HCT116 (cell line): Measurements from ENCODE around the gene TDG. TPM values are rescaled to one million over a fixed set of nuclear protein-coding genes. Genes with fewer than 3 reads are reported as not detected.

Source experiments
- ATAC-seq: fragments of 200-7000 bp; cut with Tn5 transposase; 2 replicates; pipeline ENCODE4 v1.9.1; 2020; ENCODE audit warnings: mild to moderate bottlenecking, moderate library complexity
- Bru-seq: library from RNA; stranded (reverse); fragments of 400-500 nt; gene quantifications from one replicate; lab custom pipeline; 2021; lab: Mats Ljungman, UMichigan
- BruChase-seq, 2 experiments: library from RNA; stranded (reverse); fragments of 400-500 nt; gene quantifications; one replicate each; lab custom pipeline; 2021; lab: Mats Ljungman, UMichigan
- BruUV-seq: library from RNA; stranded (reverse); fragments of 400-500 nt; replicated peaks from 2 replicates; lab custom pipeline; 2021; lab: Mats Ljungman, UMichigan
- CTCF ChIA-PET: fragments of 300-600 bp; sonication (Branson Sonifier 250); formaldehyde crosslinking; loops from one replicate; lab custom pipeline; 2021; ENCODE audit warnings: antibody characterized with exemption; lab: Charles Lee
- POLR2A ChIA-PET: fragments of 300-600, 350-600 bp; sonication (Branson Sonifier 250); formaldehyde crosslinking; loops from one replicate; lab custom pipeline; 2021; ENCODE audit warnings: antibody characterized with exemption; lab: Charles Lee
- RAD21 ChIA-PET, 2 experiments: fragments of 300-600 bp; sonication (Branson Sonifier 250); formaldehyde crosslinking; loops; one replicate each; lab custom pipeline; 2023; ENCODE audit warnings: low total read pairs in 2 of 2; ENCODE audit not compliant: uncharacterized antibody in 2 of 2, unreplicated experiment in 2 of 2, low non-redundant PET in 1 of 2; lab: Charles Lee
- DNase-seq: peaks from one replicate; pipeline ENCODE4 v3.0.0-alpha.2; 2010; ENCODE audit warnings: low read depth, low spot score
- H2AFZ ChIP-seq: fragments of 200-600 bp; shearing (Covaris generic), sonication (generic); 2 replicates; pipeline ENCODE4 v1.6.1; 2017; ENCODE audit warnings: low read depth, mixed run types, mixed read lengths, antibody characterized with exemption, low read length; ENCODE audit not compliant: poor library complexity, severe bottlenecking
- H3K27ac ChIP-seq: 2 replicates; pipeline ENCODE4 v1.5.1; 2012; ENCODE audit warnings: low read depth, low read length
- H3K27me3 ChIP-seq: fragments of 200-600 bp; sonication (generic); 2 replicates; pipeline ENCODE4 v1.6.1; 2016; ENCODE audit warnings: mixed run types, low read length, mixed read lengths; ENCODE audit not compliant: insufficient read depth
- H3K36me3 ChIP-seq, 2 experiments: fragments of 200-500 bp in 1 of 2; fragments of 200-600 bp in 1 of 2; sonication (Bioruptor generic) in 1 of 2; sonication (generic) in 1 of 2; 2 replicates each; pipeline versions ENCODE4 v1.5.1 to v1.6.1; 2014 to 2016; ENCODE audit warnings: low read length in 2 of 2, inconsistent platforms in 1 of 2, mixed read lengths in 1 of 2, mixed run types in 1 of 2; ENCODE audit not compliant: insufficient read depth in 2 of 2, control insufficient read depth in 1 of 2
- H3K4me1 ChIP-seq, 2 experiments: fragments of 200-600 bp in 1 of 2; sonication (generic) in 1 of 2; 2 replicates each; pipeline versions ENCODE4 v1.5.1 to v1.6.1; 2012 to 2017; ENCODE audit warnings: low read length in 2 of 2, inconsistent platforms in 1 of 2, mild to moderate bottlenecking in 1 of 2, mixed read lengths in 1 of 2, mixed run types in 1 of 2, moderate library complexity in 1 of 2; ENCODE audit not compliant: insufficient read depth in 2 of 2, control insufficient read depth in 1 of 2
- H3K4me2 ChIP-seq: fragments of 200-600 bp; sonication (generic); 2 replicates; pipeline ENCODE4 v1.6.1; 2017; ENCODE audit warnings: mixed run types, low read length, mixed read lengths
- H3K4me3 ChIP-seq, 2 experiments: fragments of 200-600 bp in 1 of 2; sonication (generic) in 1 of 2; replicated peaks in 1 of 2; 2 replicates each; pipeline ENCODE4 v1.5.1; 2011 to 2016; ENCODE audit warnings: low read length in 2 of 2, control low read depth in 1 of 2, low read depth in 1 of 2, mild to moderate bottlenecking in 1 of 2, mixed read lengths in 1 of 2, mixed run types in 1 of 2
- H3K79me2 ChIP-seq: fragments of 200-600 bp; sonication (generic); 2 replicates; pipeline ENCODE4 v1.6.1; 2017; ENCODE audit warnings: mild to moderate bottlenecking, mixed run types, low read length, moderate library complexity, mixed read lengths; ENCODE audit not compliant: insufficient read depth
- H3K9ac ChIP-seq: fragments of 200-600 bp; sonication (generic); 2 replicates; pipeline ENCODE4 v1.6.1; 2016; ENCODE audit warnings: low read length, mixed read lengths
- H3K9me2 ChIP-seq: fragments of 200-600 bp; sonication (generic), shearing (Covaris generic); 2 replicates; pipeline ENCODE4 v1.6.1; 2017; ENCODE audit warnings: mixed run types, mild to moderate bottlenecking, moderate library complexity; ENCODE audit not compliant: insufficient read depth
- H3K9me3 ChIP-seq, 2 experiments: fragments of 200-500 bp in 1 of 2; fragments of 200-600 bp in 1 of 2; sonication (Bioruptor generic) in 1 of 2; sonication (generic) in 1 of 2; 2 replicates each; pipeline ENCODE4 v1.6.1; 2014 to 2017; ENCODE audit warnings: low read length in 2 of 2, mixed read lengths in 2 of 2, inconsistent platforms in 1 of 2, low read depth in 1 of 2, mild to moderate bottlenecking in 1 of 2, mixed run types in 1 of 2, moderate library complexity in 1 of 2; ENCODE audit not compliant: control insufficient read depth in 1 of 2, insufficient read depth in 1 of 2
- H4K20me1 ChIP-seq: fragments of 200-600 bp; sonication (generic), shearing (Covaris generic); 2 replicates; pipeline ENCODE4 v1.6.1; 2017; ENCODE audit warnings: mixed run types, mild to moderate bottlenecking, moderate library complexity; ENCODE audit not compliant: insufficient read depth
- CBX3 ChIP-seq: IDR thresholded peaks from 2 replicates; pipeline ENCODE4 v1.6.1; 2012; ENCODE audit warnings: low read depth
- FOSL1 ChIP-seq: IDR thresholded peaks from 2 replicates; pipeline ENCODE4 v1.6.1; 2012; ENCODE audit warnings: low read depth
- JUND ChIP-seq: IDR thresholded peaks from 2 replicates; pipeline ENCODE4 v1.6.1; 2012
- SIN3A ChIP-seq: IDR thresholded peaks from 2 replicates; pipeline ENCODE4 v1.6.1; 2012; ENCODE audit warnings: low read depth
- SP1 ChIP-seq: IDR thresholded peaks from 2 replicates; pipeline ENCODE4 v1.6.1; 2012; ENCODE audit warnings: low read depth
- SRF ChIP-seq: IDR thresholded peaks from 2 replicates; pipeline ENCODE4 v1.6.1; 2012; ENCODE audit warnings: low read depth
- TCF7L2 ChIP-seq: IDR thresholded peaks from 2 replicates; pipeline ENCODE4 v1.7.0; 2011; ENCODE audit warnings: borderline replicate concordance, inconsistent platforms; ENCODE audit not compliant: insufficient read depth, insufficient read length; ENCODE audit errors: extremely low read depth
- YY1 ChIP-seq: IDR thresholded peaks from 2 replicates; pipeline ENCODE4 v1.6.1; 2011; ENCODE audit warnings: low read length, low read depth, moderate library complexity, mild to moderate bottlenecking; ENCODE audit not compliant: insufficient replicate concordance; ENCODE audit errors: extremely low read depth
- ZFX ChIP-seq: fragments of 450-650 bp; IDR thresholded peaks from 2 replicates; pipeline ENCODE4 v1.6.1; 2017
- intact Hi-C: fragments of 100-400 bp; cut with micrococcal nuclease; formaldehyde crosslinking; loops from 2 replicates; pipeline ENCODE4 v1.10.0; 2022
- long read RNA-seq: library from polyadenylated mRNA; unstranded; transcript quantifications from one replicate; pipeline ENCODE4 v2.0.0, GENCODE V29; 2021; ENCODE audit not compliant: unreplicated experiment
- polyA plus RNA-seq: library from polyadenylated mRNA; unstranded; fragments of >200 nt; gene quantifications from 2 replicates; pipeline ENCODE4 v1.2.1, GENCODE V29; 2012; ENCODE audit warnings: missing spikeins
- total RNA-seq: library from RNA; stranded (reverse); gene quantifications from one replicate; pipeline ENCODE4 v1.2.1, GENCODE V29; 2021; ENCODE audit not compliant: unreplicated experiment
- TF ChIP-seq, protein P1 (sequence below): IDR thresholded peaks from 2 replicates; pipeline ENCODE4 v1.6.1; 2012; ENCODE audit warnings: low read depth
- TF ChIP-seq, protein P2 (sequence below): IDR thresholded peaks from 2 replicates; pipeline ENCODE4 v1.6.1; 2012
- TF ChIP-seq, protein P3 (sequence below), 3 experiments: fragments of 200-600 bp in 1 of 3; sonication (generic) in 1 of 3; IDR thresholded peaks in 2 of 3; conservative IDR thresholded peaks in 1 of 3; 2 replicates each; pipeline ENCODE4 v1.5.1; 2012 to 2017; ENCODE audit warnings: low read depth in 2 of 3, low read length in 2 of 3, antibody characterized with exemption in 1 of 3, borderline replicate concordance in 1 of 3, control low read depth in 1 of 3, mild to moderate bottlenecking in 1 of 3, mixed read lengths in 1 of 3, mixed run types in 1 of 3, moderate library complexity in 1 of 3; ENCODE audit not compliant: insufficient read depth in 1 of 3
- TF ChIP-seq, protein P4 (sequence below): IDR thresholded peaks from 2 replicates; pipeline ENCODE4 v1.6.1; 2011; ENCODE audit warnings: mild to moderate bottlenecking, low read length, moderate library complexity; ENCODE audit not compliant: insufficient replicate concordance; ENCODE audit errors: extremely low read depth

The TDG gene
- 23.9 TPM for total RNA-seq
- 9.2 and 12.8 TPM in 2 replicates for polyA plus RNA-seq
- Bru-seq, nascent RNA: percentile 93 among the genes with signal in this experiment
- percentile 84 among the genes with signal in this experiment for BruChase-seq, experiment 1, labeled RNA remaining after a 6-hour chase
- BruChase-seq, experiment 2, labeled RNA remaining after a 2-hour chase: percentile 91 among the genes with signal in this experiment
- long read RNA-seq, transcript TDG-202 (10 exons, 3,251 nt): major isoform, 27 of 49 reads
- long read RNA-seq, transcript TDG-209 (9 exons, 1,387 nt): minor isoform, 5 of 49 reads
- long read RNA-seq, partial matches to known transcripts: 3 of 49 reads
- long read RNA-seq, other reads (novel, unspliced or antisense): 12 of 49 reads

DNA sequence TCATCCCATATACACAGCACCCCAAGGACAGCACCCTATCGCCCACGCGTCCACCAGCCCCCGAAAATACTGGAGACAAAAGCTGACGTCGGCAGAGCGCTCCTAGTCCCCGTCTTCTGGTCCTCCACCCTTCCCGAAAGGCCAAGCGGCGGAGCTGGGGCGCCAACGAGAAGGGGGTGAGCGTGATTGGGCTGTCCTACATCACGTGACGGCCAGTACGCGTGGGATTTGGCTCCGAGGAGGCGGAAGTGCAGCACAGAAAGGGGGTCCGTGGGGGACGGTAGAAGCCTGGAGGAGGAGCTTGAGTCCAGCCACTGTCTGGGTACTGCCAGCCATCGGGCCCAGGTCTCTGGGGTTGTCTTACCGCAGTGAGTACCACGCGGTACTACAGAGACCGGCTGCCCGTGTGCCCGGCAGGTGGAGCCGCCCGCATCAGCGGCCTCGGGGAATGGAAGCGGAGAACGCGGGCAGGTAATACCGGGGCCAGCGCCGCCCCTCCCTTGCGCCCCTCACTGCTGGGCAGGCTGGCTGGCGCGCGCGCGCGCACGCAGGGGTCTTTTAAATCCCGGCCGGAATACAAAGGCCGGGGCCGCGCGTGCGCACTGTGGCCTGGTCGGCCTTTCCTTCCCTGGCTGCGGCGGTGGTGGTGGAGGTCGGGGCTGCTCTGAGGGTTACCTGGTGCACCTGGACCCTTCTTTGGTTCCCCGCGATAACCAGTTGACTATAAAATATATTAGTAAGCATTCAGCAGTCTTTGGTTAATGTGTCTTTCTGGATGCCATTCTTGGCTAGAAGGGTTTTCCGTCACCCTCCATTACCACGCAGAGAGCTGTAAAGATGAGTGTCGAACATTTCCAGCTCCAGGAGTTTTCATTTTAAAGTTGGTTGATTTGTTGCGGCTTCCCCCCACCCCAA lies at the start of gene TDG:
Gene TDG (plus strand): TSS at position 283 of the 915 bp plus-strand sequence. CDS start 166 bp downstream, at position 449.
- no peaks in the 10 kb centered on the region for H3K27me3 ChIP-seq
- intact Hi-C loops: loop anchor here (1.0 to 5.0 kb wide), 3 partner anchors 9 to 143 kb away; a partner anchor contains a TSS
- peak within 1 kb of the TSS; percentile 88 to 90 for H3K4me3 ChIP-seq
- ATAC-seq (peak; percentile 95), DNase-seq (peak; percentile 98)
- H3K79me2 ChIP-seq: peaks cover 69% of the 10 kb centered on the region
- 0 out of 4 replicates have a peak, but pooled peaks cover 0 to 6% of the 10 kb centered on the region in 2 experiments for H3K36me3 ChIP-seq
- no peaks in the 10 kb centered on the region for H3K9me3 ChIP-seq
- H3K4me1 ChIP-seq: peaks cover 5 to 23% of the 10 kb centered on the region in 2 experiments; a peak in 3 of 4 replicates
- H3K27ac ChIP-seq: peak within 1 kb of the TSS; percentile 78
- peak within 1 kb of the TSS; percentile 24 for H2AFZ ChIP-seq
- ChIA-PET RAD21 (interaction anchor here (0.7 to 0.9 kb wide), 2 partner anchors 9 kb away, joined by 3 read pairs; a partner anchor contains a TSS), CTCF (interaction anchor here (1.0 to 1.2 kb wide), 3 partner anchors 9 to 143 kb away, joined by 3 to 5 read pairs (median 3); partner anchors contain the start of gene HSP90B1), POLR2A (interaction anchor here (0.6 to 1.9 kb wide), 15 partner anchors 8 to 343 kb away, joined by 3 to 40 read pairs (median 4); partner anchors contain the start of genes HSP90B1 and NT5DC3)
- BruUV-seq: TSS peak; percentile 59
- no peaks in the 10 kb centered on the region for H4K20me1 ChIP-seq
- peak within 1 kb of the TSS; percentile 94 for H3K4me2 ChIP-seq
- H3K9ac ChIP-seq: peak within 1 kb of the TSS; percentile 89
- no peaks in the 10 kb centered on the region for H3K9me2 ChIP-seq
- TF ChIP-seq, protein P1, sequence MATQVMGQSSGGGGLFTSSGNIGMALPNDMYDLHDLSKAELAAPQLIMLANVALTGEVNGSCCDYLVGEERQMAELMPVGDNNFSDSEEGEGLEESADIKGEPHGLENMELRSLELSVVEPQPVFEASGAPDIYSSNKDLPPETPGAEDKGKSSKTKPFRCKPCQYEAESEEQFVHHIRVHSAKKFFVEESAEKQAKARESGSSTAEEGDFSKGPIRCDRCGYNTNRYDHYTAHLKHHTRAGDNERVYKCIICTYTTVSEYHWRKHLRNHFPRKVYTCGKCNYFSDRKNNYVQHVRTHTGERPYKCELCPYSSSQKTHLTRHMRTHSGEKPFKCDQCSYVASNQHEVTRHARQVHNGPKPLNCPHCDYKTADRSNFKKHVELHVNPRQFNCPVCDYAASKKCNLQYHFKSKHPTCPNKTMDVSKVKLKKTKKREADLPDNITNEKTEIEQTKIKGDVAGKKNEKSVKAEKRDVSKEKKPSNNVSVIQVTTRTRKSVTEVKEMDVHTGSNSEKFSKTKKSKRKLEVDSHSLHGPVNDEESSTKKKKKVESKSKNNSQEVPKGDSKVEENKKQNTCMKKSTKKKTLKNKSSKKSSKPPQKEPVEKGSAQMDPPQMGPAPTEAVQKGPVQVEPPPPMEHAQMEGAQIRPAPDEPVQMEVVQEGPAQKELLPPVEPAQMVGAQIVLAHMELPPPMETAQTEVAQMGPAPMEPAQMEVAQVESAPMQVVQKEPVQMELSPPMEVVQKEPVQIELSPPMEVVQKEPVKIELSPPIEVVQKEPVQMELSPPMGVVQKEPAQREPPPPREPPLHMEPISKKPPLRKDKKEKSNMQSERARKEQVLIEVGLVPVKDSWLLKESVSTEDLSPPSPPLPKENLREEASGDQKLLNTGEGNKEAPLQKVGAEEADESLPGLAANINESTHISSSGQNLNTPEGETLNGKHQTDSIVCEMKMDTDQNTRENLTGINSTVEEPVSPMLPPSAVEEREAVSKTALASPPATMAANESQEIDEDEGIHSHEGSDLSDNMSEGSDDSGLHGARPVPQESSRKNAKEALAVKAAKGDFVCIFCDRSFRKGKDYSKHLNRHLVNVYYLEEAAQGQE: no peak
- TF ChIP-seq, protein P2, sequence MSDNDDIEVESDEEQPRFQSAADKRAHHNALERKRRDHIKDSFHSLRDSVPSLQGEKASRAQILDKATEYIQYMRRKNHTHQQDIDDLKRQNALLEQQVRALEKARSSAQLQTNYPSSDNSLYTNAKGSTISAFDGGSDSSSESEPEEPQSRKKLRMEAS: peak; percentile 96
- no peak for TF ChIP-seq YY1
- TF ChIP-seq, protein P3, sequence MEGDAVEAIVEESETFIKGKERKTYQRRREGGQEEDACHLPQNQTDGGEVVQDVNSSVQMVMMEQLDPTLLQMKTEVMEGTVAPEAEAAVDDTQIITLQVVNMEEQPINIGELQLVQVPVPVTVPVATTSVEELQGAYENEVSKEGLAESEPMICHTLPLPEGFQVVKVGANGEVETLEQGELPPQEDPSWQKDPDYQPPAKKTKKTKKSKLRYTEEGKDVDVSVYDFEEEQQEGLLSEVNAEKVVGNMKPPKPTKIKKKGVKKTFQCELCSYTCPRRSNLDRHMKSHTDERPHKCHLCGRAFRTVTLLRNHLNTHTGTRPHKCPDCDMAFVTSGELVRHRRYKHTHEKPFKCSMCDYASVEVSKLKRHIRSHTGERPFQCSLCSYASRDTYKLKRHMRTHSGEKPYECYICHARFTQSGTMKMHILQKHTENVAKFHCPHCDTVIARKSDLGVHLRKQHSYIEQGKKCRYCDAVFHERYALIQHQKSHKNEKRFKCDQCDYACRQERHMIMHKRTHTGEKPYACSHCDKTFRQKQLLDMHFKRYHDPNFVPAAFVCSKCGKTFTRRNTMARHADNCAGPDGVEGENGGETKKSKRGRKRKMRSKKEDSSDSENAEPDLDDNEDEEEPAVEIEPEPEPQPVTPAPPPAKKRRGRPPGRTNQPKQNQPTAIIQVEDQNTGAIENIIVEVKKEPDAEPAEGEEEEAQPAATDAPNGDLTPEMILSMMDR (IDR thresholded peaks at IDR 0.05 in 2 of 3, conservative IDR thresholded peaks at IDR 0.05 in 1 of 3; ENCODE audit: borderline replicate concordance in 1 of 3, insufficient read depth in 1 of 3, low read depth in 2 of 3, low read length in 2 of 3): 0 out of 6 replicates have a peak, but pooled peaks of 1 of the 3 experiments have one; percentile 5
- TF ChIP-seq SIN3A: peak; percentile 90
- peak; percentile 42; the same call in 1 of the 2 replicates for TF ChIP-seq JUND
- TF ChIP-seq ZFX: peak; percentile 96
- TF ChIP-seq, protein P4, sequence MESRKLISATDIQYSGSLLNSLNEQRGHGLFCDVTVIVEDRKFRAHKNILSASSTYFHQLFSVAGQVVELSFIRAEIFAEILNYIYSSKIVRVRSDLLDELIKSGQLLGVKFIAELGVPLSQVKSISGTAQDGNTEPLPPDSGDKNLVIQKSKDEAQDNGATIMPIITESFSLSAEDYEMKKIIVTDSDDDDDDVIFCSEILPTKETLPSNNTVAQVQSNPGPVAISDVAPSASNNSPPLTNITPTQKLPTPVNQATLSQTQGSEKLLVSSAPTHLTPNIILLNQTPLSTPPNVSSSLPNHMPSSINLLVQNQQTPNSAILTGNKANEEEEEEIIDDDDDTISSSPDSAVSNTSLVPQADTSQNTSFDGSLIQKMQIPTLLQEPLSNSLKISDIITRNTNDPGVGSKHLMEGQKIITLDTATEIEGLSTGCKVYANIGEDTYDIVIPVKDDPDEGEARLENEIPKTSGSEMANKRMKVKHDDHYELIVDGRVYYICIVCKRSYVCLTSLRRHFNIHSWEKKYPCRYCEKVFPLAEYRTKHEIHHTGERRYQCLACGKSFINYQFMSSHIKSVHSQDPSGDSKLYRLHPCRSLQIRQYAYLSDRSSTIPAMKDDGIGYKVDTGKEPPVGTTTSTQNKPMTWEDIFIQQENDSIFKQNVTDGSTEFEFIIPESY: no peak
- no peak; the same call in 1 of the 2 replicates for TF ChIP-seq FOSL1
- TF ChIP-seq SRF: 0 out of 2 replicates have a peak, but pooled peaks have one; percentile 60
- peak; percentile 55 for TF ChIP-seq TCF7L2
- peak; percentile 77; the same call in 1 of the 2 replicates for TF ChIP-seq CBX3
- TF ChIP-seq SP1: peak; percentile 91
